Mucosa of descending colon (tissue), 3 donors: ENCODE measurements around the gene RASAL1. TPM values are rescaled to one million over a fixed set of nuclear protein-coding genes. Genes with fewer than 3 reads are reported as not detected.

ENCODE experiments used
- ATAC-seq: fragments of 200-7000 bp; cut with Tn5 transposase; one replicate; pipeline ENCODE4 v1.9.1; 2020; ENCODE audit warnings: mild to moderate bottlenecking, moderate library complexity
- DNase-seq, 3 donors: peaks; one replicate each; pipeline ENCODE4 v3.0.0-alpha.2; 2020
- H3K36me3 ChIP-seq: fragments of 200-600 bp; one replicate; pipeline ENCODE4 v1.8.0; 2021; ENCODE audit warnings: low read depth, mild to moderate bottlenecking
- H3K4me1 ChIP-seq: fragments of 200-600 bp; one replicate; pipeline ENCODE4 v1.8.0; 2021; ENCODE audit warnings: low read depth, mild to moderate bottlenecking
- H3K4me3 ChIP-seq: fragments of 200-600 bp; one replicate; pipeline ENCODE4 v1.8.0; 2021; ENCODE audit warnings: mild to moderate bottlenecking
- H3K9me3 ChIP-seq: fragments of 200-600 bp; one replicate; pipeline ENCODE4 v1.8.0; 2021; ENCODE audit warnings: mild to moderate bottlenecking
- intact Hi-C, 2 donors: fragments of 100-400 bp; cut with DNase I in 1 of 2; cut with micrococcal nuclease in 1 of 2; formaldehyde crosslinking; loops; one replicate each; pipeline versions ENCODE4 v1.11.0 to v1.11.1; 2022; cut with DNase I, micrococcal nuclease
- total RNA-seq, 3 donors: library from RNA; stranded (reverse); fragmentation: NEBNext Ultra II Directional in 2 of 3; extraction: Animal tissue kit (Norgen Biotek cat#: 25700) in 2 of 3; gene quantifications; one replicate each; pipeline versions ENCODE4 v1.2.1 to v1.2.4, GENCODE V29; 2021 to 2023
- TF ChIP-seq, protein P1 (sequence below): fragments of 200-600 bp; IDR thresholded peaks from one replicate; pipeline ENCODE4 v1.8.0; 2022; ENCODE audit warnings: antibody characterized with exemption, mild to moderate bottlenecking
- donor health status: DM: no; HTN: no; CAD: no; lungs with moderate emphysema.
- donor health status: DM: no; HTN: no; CAD: no.
- donor health status: DM: no; HTN: yes; CAD: no.

Gene RASAL1
- total RNA-seq, 3 donors from 2014 or later, result 3.3 to 7.9 (median 6.5) TPM

- intact Hi-C loops, result no loop called here
- no peaks in the 10 kb centered on the region for H3K9me3 ChIP-seq
- H3K4me1 ChIP-seq, result no peaks in the 10 kb centered on the region
- H3K4me3 ChIP-seq, result no peak overlapping the region
- no peaks in the 10 kb centered on the region for H3K36me3 ChIP-seq
- DNase-seq (no peak), ATAC-seq (no peak)
- TF ChIP-seq, protein P1, sequence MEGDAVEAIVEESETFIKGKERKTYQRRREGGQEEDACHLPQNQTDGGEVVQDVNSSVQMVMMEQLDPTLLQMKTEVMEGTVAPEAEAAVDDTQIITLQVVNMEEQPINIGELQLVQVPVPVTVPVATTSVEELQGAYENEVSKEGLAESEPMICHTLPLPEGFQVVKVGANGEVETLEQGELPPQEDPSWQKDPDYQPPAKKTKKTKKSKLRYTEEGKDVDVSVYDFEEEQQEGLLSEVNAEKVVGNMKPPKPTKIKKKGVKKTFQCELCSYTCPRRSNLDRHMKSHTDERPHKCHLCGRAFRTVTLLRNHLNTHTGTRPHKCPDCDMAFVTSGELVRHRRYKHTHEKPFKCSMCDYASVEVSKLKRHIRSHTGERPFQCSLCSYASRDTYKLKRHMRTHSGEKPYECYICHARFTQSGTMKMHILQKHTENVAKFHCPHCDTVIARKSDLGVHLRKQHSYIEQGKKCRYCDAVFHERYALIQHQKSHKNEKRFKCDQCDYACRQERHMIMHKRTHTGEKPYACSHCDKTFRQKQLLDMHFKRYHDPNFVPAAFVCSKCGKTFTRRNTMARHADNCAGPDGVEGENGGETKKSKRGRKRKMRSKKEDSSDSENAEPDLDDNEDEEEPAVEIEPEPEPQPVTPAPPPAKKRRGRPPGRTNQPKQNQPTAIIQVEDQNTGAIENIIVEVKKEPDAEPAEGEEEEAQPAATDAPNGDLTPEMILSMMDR, result no peak
These were observed 20.0 kb downstream of the RASAL1 start for GRCh38 chr12:113115455-113116126.

DNA sequence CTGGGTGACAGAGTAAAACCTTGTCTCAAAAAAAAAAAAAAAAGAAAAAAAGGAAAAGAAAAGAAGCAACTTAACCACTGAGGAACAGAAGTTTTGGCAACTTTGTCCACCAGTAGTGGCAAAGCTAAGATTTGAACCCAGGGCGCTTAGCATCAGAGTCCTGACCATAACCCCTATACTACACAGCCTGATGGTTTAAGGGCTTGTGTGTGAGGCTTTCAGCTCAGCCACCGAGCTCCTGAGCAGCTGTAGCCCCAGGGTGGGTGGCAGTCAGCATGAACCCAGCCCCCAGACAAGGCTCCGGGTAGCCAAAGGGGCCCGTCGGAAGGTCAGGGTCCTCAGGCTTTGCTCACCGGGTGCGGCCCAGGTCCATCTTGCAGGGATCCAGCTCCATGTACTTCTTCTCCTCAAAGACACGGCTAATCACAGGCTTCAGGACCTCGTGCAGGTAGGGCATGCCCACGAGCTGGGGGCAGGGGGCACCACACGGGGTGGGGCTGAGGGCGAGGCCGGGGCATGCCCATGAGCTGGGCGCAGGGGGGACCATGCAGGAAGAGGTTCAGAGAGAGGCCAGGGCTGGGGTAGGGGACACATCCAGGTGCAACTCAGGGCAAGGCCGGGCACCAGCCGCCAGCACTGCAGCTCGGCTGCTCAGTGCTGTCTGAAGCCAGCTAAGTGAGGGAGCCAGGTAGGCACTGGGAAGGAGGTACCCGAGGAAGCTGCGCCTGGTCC lies 20.9 kb downstream of the RASAL1 start:
- Histone ChIP-seq H3K36me3 (no peaks in the 10 kb centered on the region), H3K4me3 (no peak overlapping the region), H3K4me1 (no peaks in the 10 kb centered on the region), H3K9me3 (no peaks in the 10 kb centered on the region)
- no peak for ATAC-seq
- DNase-seq, result no peak
- intact Hi-C loops, result no loop called here
- TF ChIP-seq, protein P1, result no peak

DNA sequence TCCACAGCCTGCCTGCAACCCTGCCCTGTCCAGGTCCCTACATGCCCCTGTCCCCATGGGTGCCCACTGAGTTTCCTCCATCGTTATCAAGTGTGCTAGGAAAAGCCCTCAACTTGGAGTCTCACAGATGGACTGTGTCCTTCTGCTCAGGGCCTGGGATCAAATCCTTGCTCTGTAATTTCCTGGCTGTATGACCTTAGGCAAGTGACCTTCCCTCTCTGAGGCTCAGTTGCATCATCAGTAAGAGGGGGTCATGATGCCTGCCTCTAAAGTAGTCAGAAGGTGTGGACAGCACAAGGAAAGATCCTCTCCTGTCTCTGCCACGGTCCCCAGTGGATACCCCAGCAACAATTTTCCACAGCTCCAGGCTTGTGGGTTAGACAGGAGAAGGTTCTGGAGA lies 22.2 kb downstream of the RASAL1 start:
- Histone ChIP-seq H3K4me1 (no peaks in the 10 kb centered on the region), H3K4me3 (no peak overlapping the region), H3K9me3 (no peaks in the 10 kb centered on the region), H3K36me3 (no peaks in the 10 kb centered on the region)
- TF ChIP-seq, protein P1, result no peak
- intact Hi-C loops, result no loop called here
- ATAC-seq (no peak), DNase-seq (no peak)

- Histone ChIP-seq H3K4me3 (no peak overlapping the region), H3K9me3 (no peaks in the 10 kb centered on the region), H3K36me3 (no peaks in the 10 kb centered on the region), H3K4me1 (no peaks in the 10 kb centered on the region)
- intact Hi-C loops, result no loop called here
- TF ChIP-seq, protein P1, result no peak
- no peak for ATAC-seq
- DNase-seq, result no peak
These were observed 23.3 kb downstream of the RASAL1 start for GRCh38 chr12:113112043-113112899.

GRCh38 chr12:113111247-113111646 lies 24.3 kb downstream of the RASAL1 start:
- Histone ChIP-seq H3K36me3 (no peaks in the 10 kb centered on the region), H3K9me3 (no peaks in the 10 kb centered on the region), H3K4me3 (no peak overlapping the region), H3K4me1 (no peaks in the 10 kb centered on the region)
- ATAC-seq, result no peak
- TF ChIP-seq, protein P1, result no peak
- intact Hi-C loops, result no loop called here
- DNase-seq, result no peak
